Measurements from ENCODE around the gene BPHL. TPM values are rescaled to one million over a fixed set of nuclear protein-coding genes. Genes with fewer than 3 reads are reported as not detected.
A peak's percentile ranks its signal among the peaks of the same experiment; 100 is the strongest.
"Not testable (repeated sequence)": the region's sequence is repeated elsewhere in the genome, so short reads cannot be mapped to it uniquely, and the experiment has no call there.

BPHL gene
- polyA plus RNA-seq, 3 donors from 2014 or later: 7.5 to 9.7 (median 9.1) TPM

DNA sequence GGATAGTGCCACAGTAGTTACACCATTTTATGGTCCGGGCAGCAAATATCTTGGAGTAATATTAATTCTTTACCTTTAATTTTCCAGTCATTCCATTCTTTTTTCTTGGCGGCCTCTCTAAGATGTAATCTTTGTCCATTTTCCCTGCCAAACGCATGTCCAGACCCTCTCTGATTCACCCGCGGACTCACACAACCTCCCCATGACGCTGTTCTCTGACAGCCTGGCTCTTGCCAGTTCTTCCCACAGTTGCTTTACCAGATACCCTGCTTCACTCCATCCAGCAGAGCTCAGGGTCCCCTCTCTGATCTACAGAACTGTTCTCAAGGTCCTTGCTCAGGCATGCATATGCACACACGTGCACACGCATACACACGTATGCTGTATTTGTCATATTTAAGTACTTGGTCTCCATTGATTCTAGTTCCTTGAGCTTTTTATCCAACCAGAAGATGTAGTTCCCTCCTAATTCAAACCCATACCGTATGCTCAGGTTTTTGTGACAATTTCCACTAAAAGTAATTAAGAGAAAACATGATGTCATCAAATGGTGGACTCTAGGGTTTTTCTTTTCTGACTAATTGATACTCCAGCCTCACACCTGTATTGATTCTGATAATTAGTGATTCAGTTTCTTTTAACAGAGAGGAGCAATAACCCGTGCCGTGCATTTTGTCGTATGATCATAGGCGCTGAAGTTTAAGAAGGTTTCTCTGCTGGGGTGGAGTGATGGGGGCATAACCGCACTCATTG is 10.0 kb downstream of the BPHL start:
- peak overlapping the region in 1 of 6 donors; percentile 12 for H3K27ac Mint-ChIP-seq
- no peak for DNase-seq
- H3K4me1 Mint-ChIP-seq: peaks cover 0 to 1% of the 10 kb centered on the region in 2 donors
- H3K4me3 Mint-ChIP-seq: no peak overlapping the region
- peaks cover 0 to 8% (median 3%) of the 10 kb centered on the region in 3 donors for H3K27me3 Mint-ChIP-seq (ENCODE audit: low read depth in 3 of 3)
- H3K36me3 Mint-ChIP-seq: peaks cover 9 to 22% (median 17%) of the 10 kb centered on the region in 3 donors
- no peaks in the 10 kb centered on the region for H3K9me3 Mint-ChIP-seq

DNA sequence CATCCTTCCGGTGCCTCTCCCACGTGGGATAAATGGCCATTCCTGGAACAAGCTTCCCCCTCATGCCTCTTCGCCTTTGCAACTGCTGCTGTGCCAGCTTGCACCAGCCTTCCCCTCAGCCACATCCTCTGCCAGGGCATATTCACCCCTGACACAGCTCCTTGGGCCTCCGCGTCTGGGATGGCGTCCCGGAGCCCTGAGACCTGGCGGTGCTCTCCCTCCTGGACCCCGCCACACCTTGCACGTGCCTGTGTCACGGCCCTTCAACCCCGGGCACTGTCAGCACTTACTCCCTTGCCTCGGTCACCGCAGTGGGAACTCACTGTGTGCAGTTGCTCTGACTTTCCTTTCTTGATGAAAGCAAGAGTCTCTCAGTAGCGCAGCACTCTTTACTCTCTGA is 13.2 kb downstream of the BPHL start:
- Mint-ChIP-seq H3K4me1 (peaks cover 0 to 1% of the 10 kb centered on the region in 2 donors), H3K4me3 (no peak overlapping the region), H3K36me3 (peaks cover 9 to 45% (median 28%) of the 10 kb centered on the region in 3 donors), H3K27ac (peak overlapping the region in 1 of 6 donors; percentile 79), H3K27me3 (ENCODE audit: low read depth in 3 of 3) (peaks cover 0 to 3% (median 3%) of the 10 kb centered on the region in 3 donors), H3K9me3 (no peaks in the 10 kb centered on the region)
- DNase-seq: no peak

DNA sequence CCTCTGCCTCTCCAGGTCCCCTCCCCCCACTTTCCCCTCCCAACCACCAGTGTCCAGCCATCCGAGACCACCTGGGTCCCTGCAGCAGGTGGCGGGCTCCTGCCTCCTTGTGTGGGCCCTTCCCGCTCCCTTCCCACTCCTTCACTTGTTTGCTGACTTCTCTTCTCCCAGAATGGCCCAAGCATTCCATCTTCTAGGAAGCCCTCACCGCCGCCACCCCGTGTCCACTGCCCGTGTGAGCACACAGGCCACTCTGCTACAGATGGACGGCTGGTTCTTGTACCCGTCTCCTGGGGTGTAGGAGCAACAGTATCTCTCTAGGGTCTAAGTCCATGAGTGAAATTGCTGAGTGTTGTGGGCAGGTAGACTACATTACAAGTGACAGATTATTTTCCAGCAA is 15.0 kb downstream of the BPHL start:
- H3K36me3 Mint-ChIP-seq: peaks cover 10 to 48% (median 39%) of the 10 kb centered on the region in 3 donors
- no peaks in the 10 kb centered on the region for H3K4me1 Mint-ChIP-seq
- H3K9me3 Mint-ChIP-seq: no peaks in the 10 kb centered on the region
- no peak overlapping the region for H3K27ac Mint-ChIP-seq
- peaks cover 0 to 3% (median 3%) of the 10 kb centered on the region in 3 donors for H3K27me3 Mint-ChIP-seq (ENCODE audit: low read depth in 3 of 3)
- H3K4me3 Mint-ChIP-seq: no peak overlapping the region
- DNase-seq: no peak

DNA sequence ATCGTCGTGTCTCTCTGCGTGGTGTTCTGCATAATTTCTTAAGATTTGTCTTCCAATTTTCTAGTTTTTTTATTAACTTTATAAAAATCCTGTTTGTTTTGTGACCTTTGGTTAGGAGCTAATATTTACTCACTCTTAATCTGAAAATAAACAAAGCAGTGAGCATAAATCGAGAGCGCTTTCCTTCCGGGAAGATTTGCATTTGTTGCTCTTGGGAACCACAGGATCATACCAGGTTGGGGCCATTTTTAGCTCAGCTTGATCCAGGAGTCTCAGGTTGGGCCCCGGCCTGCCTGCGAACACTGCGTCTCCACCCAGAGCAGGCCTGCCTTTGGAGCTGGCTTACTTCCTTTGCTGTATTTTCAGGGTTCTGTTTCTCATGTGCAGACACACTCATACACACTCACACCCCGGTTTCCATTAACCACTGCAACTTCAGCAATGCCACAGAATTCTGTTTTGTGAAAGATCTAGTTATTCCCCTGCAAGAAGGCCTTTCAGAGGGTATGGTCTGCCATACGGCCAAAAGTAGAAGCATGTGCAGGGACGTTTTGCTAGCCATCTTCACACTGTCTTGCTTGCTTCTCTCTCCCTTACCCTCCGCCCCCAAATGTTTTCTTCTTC is 17.3 kb downstream of the BPHL start:
- Mint-ChIP-seq H3K4me3 (no peak overlapping the region), H3K36me3 (peaks cover 14 to 48% (median 47%) of the 10 kb centered on the region in 3 donors), H3K27ac (peak overlapping the region in 1 of 6 donors; percentile 3), H3K27me3 (ENCODE audit: low read depth in 3 of 3) (peaks cover 2 to 3% (median 3%) of the 10 kb centered on the region in 3 donors), H3K4me1 (no peaks in the 10 kb centered on the region), H3K9me3 (no peaks in the 10 kb centered on the region)
- no peak for DNase-seq

DNA sequence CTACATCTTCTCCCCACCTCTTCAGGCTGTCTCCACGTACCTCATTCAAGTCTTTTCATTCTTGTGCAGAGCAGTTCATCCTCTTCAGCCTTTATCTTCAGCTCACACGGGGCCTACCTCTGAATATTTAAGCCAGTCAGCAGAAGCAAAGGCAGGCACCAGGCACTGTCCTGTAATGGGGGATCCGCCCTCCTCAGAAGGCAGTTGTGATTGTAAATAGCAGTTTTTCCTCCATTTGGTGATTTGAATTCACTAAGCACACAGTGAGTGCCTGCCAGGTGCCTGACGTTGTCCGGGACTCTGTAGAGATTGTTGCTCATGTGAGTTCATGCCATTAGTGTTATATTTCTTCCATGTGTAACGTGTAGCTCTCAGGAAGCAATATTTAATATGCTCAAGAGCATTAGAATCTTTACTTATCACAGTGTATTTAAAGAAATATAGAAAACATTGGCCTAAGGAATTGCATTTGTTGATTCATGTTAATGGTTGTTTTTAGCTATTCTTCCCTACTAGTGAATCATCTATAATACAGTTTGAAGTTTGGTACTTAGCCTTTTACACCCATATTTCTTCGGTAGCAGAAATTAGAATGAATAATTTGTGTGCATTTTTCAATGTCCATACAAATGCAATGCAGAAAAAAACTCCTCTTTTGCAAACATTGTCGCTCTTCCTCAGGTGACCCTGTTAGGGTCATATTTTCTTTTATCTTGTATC is 17.9 kb downstream of the BPHL start:
- Mint-ChIP-seq H3K4me1 (no peaks in the 10 kb centered on the region), H3K27me3 (ENCODE audit: low read depth in 3 of 3) (peaks cover 2 to 3% (median 3%) of the 10 kb centered on the region in 3 donors), H3K36me3 (peaks cover 12 to 47% (median 44%) of the 10 kb centered on the region in 3 donors), H3K4me3 (no peak overlapping the region), H3K27ac (peak overlapping the region in 1 of 6 donors; percentile 3), H3K9me3 (no peaks in the 10 kb centered on the region)
- DNase-seq: no peak

DNA sequence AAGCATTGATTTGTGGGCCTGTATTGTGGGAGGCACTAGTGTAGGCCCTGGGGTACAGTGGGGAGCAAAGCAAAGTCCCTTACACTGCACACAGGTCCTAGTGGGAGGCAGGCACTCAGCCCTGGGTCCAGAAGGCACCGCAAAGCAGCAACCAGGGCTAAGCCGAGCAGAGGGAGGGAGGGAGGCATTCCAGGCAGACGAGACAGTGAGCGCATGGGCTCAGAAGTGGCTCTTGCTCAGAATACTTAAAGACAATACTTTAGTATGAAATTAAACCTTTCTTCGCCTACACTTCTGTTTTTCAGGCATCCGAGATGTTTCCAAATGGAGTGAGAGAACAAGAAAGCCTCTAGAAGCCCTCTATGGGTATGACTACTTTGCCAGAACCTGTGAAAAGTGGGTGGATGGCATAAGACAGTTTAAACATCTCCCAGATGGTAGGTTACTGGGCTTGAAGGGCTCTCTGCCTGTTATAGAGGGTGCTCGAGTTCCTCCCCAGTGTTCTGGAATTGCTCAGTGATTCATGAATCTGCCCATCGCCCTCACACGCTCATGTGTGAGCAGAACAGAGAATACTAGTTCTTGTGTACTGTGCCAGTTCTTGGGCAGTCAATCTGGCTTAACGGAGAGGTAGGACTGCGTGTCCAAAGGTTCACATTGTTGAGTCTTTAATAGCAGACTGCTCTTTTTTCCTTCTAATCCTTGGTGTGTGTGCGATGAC is 18.7 kb downstream of the BPHL start:
- Mint-ChIP-seq H3K27ac (no peak overlapping the region), H3K36me3 (peaks cover 12 to 46% (median 40%) of the 10 kb centered on the region in 3 donors)

DNA sequence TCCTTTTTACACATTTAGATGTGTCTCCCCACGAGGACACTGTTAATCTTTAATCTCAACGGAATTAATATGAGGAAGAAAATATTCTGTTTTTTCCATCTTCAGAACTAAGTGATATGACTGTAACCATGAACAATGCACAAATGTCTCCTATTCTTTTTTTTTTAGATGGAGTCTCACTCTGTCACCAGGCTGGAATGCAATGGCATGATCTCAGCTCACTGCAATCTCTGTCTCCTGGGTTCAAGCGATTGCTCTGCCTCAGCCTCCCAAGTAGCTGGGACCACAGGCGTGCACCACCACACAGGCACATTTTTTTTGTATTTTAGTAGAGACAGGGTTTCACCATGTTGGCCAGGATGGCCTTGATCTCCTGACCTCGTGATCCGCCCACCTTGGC is 19.4 kb downstream of the BPHL start:
- not testable (repeated sequence) for H3K27me3 Mint-ChIP-seq (ENCODE audit: low read depth in 3 of 3); H3K4me3 Mint-ChIP-seq; DNase-seq; H3K4me1 Mint-ChIP-seq; H3K9me3 Mint-ChIP-seq; H3K27ac Mint-ChIP-seq
- H3K36me3 Mint-ChIP-seq: peaks cover 12 to 46% (median 39%) of the 10 kb centered on the region in 3 donors

More for the DNA sequence above, 18.7 kb downstream of the BPHL start:
- H3K27me3 Mint-ChIP-seq (ENCODE audit: low read depth in 3 of 3): peaks cover 0 to 2% (median 2%) of the 10 kb centered on the region in 3 donors
- DNase-seq: no peak
- H3K4me1 Mint-ChIP-seq: no peaks in the 10 kb centered on the region
- no peaks in the 10 kb centered on the region for H3K9me3 Mint-ChIP-seq
- no peak overlapping the region for H3K4me3 Mint-ChIP-seq

DNA sequence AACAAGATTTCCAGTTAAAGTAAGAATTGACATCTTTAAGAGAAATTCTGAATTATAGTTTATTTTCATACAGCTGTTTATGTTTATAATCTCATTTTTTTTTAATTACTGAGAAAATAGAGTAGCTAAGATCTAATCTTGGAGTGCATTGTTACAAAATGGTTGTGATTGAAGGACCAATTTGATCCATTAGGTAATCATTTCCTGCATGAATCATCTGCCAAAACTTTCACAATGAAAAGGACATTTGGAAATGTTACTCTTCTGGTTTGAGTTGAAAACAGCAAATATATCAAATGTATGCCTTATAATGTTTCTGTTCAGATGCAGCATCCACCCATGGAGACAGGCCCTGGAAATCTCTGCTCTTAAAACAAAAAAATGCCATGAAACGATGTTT is 19.8 kb downstream of the BPHL start:
- Mint-ChIP-seq H3K27ac (no peak overlapping the region), H3K4me1 (no peaks in the 10 kb centered on the region), H3K36me3 (peaks cover 12 to 46% (median 39%) of the 10 kb centered on the region in 3 donors), H3K4me3 (no peak overlapping the region), H3K9me3 (no peaks in the 10 kb centered on the region), H3K27me3 (ENCODE audit: low read depth in 3 of 3) (peaks cover 0 to 2% (median 0%) of the 10 kb centered on the region in 3 donors)
- DNase-seq: no peak

DNA sequence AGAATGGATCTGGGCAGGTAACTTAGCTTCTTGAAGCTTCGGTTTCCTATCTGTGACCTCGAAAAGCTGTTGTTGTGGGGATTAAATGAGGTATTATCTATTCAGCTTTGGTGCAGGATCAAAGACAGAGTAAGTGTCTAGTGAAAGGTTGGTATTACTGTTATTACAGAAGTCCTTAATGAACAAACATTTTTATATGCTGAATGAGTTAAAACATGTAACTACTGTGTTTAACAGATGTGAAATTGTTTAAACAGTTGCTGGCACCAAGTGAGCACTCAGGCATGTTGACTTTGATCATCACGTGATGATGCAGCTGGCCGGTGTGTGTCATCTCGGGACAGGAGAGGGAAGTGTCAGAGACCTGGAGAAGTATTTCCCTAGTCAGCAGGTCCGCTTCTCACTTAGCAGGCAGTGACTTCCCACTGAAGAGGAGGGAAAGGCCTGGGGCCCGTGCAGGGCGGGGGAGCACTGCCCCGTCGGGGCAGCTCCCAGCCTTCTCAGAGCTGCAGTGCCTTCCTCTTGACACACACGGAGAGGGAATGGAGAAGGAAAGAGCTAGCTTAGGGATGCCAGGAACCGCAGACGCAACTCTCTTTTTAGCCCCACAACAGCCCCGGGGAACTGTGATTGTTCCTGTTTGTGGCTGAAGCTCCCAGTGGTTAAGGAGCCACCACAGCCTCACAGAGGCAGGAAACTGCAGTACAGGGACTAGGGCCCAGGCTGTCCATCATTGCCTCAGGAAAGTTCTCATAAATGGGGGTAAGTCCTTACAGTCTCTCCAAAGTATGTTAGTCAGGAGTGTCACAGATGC is 20.8 kb downstream of the BPHL start:
- Mint-ChIP-seq H3K36me3 (peaks cover 12 to 46% (median 33%) of the 10 kb centered on the region in 3 donors), H3K27me3 (ENCODE audit: low read depth in 3 of 3) (peaks cover 0 to 2% (median 0%) of the 10 kb centered on the region in 3 donors), H3K4me3 (no peak overlapping the region), H3K9me3 (no peaks in the 10 kb centered on the region), H3K4me1 (no peaks in the 10 kb centered on the region), H3K27ac (no peak overlapping the region)
- DNase-seq: no peak

DNA sequence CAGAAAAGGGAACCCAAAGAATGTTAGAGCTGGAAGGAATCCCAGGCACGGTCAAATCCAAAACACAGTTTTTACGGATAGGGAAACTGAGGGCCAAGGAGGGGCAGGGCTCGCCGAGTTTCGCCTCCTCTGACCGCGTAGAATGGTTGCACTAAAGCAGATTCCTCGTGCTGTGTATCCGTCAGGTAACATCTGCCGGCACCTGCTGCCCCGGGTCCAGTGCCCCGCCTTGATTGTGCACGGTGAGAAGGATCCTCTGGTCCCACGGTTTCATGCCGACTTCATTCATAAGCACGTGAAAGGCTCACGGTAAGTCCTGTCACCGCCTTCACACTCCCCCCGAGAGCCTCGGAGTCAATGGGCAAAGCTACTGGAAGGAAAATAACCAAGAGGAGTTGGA is 21.7 kb downstream of the BPHL start:
- Mint-ChIP-seq H3K27me3 (ENCODE audit: low read depth in 3 of 3) (peaks cover 0 to 2% (median 0%) of the 10 kb centered on the region in 3 donors), H3K9me3 (no peaks in the 10 kb centered on the region), H3K4me3 (no peak overlapping the region), H3K36me3 (peaks cover 12 to 45% (median 30%) of the 10 kb centered on the region in 3 donors), H3K27ac (no peak overlapping the region), H3K4me1 (no peaks in the 10 kb centered on the region)
- DNase-seq: no peak

DNA sequence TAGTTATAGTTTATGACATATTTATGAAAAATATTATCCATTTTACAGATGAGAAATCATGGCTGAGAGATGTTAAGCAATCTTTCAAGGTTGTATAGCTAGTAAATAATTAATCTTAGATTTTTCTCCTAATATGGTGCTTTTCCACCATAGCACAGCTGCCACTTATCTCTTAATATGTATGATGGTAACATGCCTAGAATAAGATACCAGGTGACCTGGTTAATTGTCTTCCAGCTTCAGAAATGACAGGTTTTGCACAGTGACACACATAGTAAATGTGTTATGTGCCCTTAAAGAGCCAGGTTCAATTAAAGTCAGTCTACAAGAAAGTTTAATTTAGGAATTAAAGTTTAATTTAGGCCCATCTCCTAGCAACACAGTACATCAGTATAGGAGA is 24.0 kb downstream of the BPHL start:
- DNase-seq: no peak
- peaks cover 0 to 2% (median 0%) of the 10 kb centered on the region in 3 donors for H3K27me3 Mint-ChIP-seq (ENCODE audit: low read depth in 3 of 3)
- H3K27ac Mint-ChIP-seq: no peak overlapping the region
- no peaks in the 10 kb centered on the region for H3K9me3 Mint-ChIP-seq
- peaks cover 14 to 31% (median 15%) of the 10 kb centered on the region in 3 donors for H3K36me3 Mint-ChIP-seq
- no peaks in the 10 kb centered on the region for H3K4me1 Mint-ChIP-seq
- H3K4me3 Mint-ChIP-seq: no peak overlapping the region

DNA sequence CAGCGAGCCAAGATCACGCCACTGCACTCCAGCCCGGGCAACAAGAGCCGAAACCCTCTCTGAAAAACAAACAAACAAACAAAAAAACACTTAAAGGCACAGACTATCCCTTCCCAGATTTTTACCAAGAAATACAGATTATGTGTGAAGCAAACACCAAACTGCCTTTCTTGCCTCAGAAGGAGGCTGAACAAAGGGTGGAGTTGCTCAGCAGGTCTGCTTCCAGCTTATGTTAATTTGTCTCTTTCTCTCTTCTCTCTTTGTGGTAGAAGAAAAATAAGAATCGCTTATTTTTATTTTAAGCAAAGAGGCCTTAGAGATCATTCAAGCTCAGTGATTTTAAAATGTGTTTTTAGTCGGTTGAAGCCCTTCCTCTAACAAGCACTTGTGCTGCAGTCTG is 24.6 kb downstream of the BPHL start:
- H3K36me3 Mint-ChIP-seq: peaks cover 16 to 28% (median 17%) of the 10 kb centered on the region in 3 donors
- no peak for DNase-seq
- no peaks in the 10 kb centered on the region for H3K4me1 Mint-ChIP-seq
- H3K4me3 Mint-ChIP-seq: no peak overlapping the region
- H3K9me3 Mint-ChIP-seq: no peaks in the 10 kb centered on the region
- H3K27me3 Mint-ChIP-seq (ENCODE audit: low read depth in 3 of 3): peaks cover 0 to 2% (median 0%) of the 10 kb centered on the region in 3 donors
- no peak overlapping the region for H3K27ac Mint-ChIP-seq

DNA sequence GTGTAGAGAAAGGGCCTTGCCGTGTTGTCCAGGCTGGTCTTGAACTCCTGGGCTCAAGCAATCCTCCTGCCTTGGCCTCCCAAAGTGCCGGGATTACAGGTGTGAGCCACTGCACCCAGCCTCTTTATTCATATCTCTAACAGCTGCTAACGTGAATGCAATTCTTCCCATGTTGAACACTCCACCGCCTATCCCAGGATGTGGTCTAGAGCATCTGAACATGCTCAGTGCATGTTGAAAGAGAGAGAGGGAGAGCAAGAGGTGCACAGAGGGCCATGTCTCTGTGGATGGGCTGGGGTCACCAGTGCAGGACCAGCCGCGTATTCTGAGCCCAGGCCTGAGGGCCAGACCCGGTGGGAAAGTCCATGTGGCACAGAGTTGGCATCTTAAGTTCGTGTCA is 26.1 kb downstream of the BPHL start:
- no peak overlapping the region for H3K27ac Mint-ChIP-seq

More for the DNA sequence above, 26.1 kb downstream of the BPHL start:
- Mint-ChIP-seq H3K9me3 (no peaks in the 10 kb centered on the region), H3K4me1 (no peaks in the 10 kb centered on the region), H3K4me3 (no peak overlapping the region), H3K27me3 (ENCODE audit: low read depth in 3 of 3) (peaks cover 0 to 2% (median 0%) of the 10 kb centered on the region in 3 donors), H3K36me3 (peaks cover 7 to 17% (median 12%) of the 10 kb centered on the region in 3 donors)
- DNase-seq: no peak
